Cardiac muscle cell (in vitro differentiated cells and primary cell): Measurements from ENCODE around the gene APBB3. TPM values are rescaled to one million over a fixed set of nuclear protein-coding genes. Genes with fewer than 3 reads are reported as not detected.

Experiments used
- DNase-seq, 2 donors: peaks; one replicate each; pipeline versions ENCODE4 v3.0.0 to v3.0.0-alpha.2; 2010 to 2017; ENCODE audit warnings: low read depth in 1 of 2, low spot score in 1 of 2
- H3K27ac ChIP-seq: fragments of 200-600 bp; sonication (generic); 2 replicates; pipeline ENCODE4 v1.5.1; 2016
- H3K27me3 ChIP-seq: fragments of 200-600 bp; sonication (generic); 2 replicates; pipeline ENCODE4 v1.6.0; 2016; ENCODE audit warnings: control low read depth
- H3K36me3 ChIP-seq: fragments of 200-600 bp; sonication (generic); 2 replicates; pipeline ENCODE4 v1.5.1; 2016; ENCODE audit warnings: control low read depth
- H3K4me1 ChIP-seq: fragments of 200-600 bp; sonication (generic); 2 replicates; pipeline ENCODE4 v1.8.1; 2017; ENCODE audit warnings: low read depth, mild to moderate bottlenecking, mixed run types
- H3K4me3 ChIP-seq: fragments of 200-600 bp; sonication (generic); 2 replicates; pipeline ENCODE4 v1.5.1; 2016; ENCODE audit warnings: mild to moderate bottlenecking
- H3K9me3 ChIP-seq: fragments of 200-600 bp; sonication (generic); 2 replicates; pipeline ENCODE4 v1.5.1; 2017; ENCODE audit warnings: low read depth, mild to moderate bottlenecking, control low read depth
- polyA plus RNA-seq: library from polyadenylated mRNA; unstranded; fragments of >200 nt; fragmentation: Nextera tagmentation; extraction: Ambion mirVana; gene quantifications from 2 replicates; pipeline ENCODE4 v1.2.1, GENCODE V29; 2016
- total RNA-seq: library from RNA; depleted of rRNA; stranded (reverse); fragments of >200 nt; gene quantifications from 2 replicates; pipeline ENCODE4 v1.2.3, GENCODE V29; 2016
- TF ChIP-seq, protein P1 (sequence below): IDR thresholded peaks from 2 replicates; pipeline ENCODE4 v1.5.1; 2012; ENCODE audit warnings: low read depth, mild to moderate bottlenecking, low read length

The APBB3 gene
- total and polyA plus RNA-seq, 2 experiments from 2014 or later = 45.4 to 61.8 TPM

GRCh38 chr5:140563596-140563995 is 802 bp downstream of the APBB3 start:
- peaks cover 4% of the 10 kb centered on the region for H3K36me3 ChIP-seq
- H3K27ac ChIP-seq = no peak overlapping the region
- H3K4me1 ChIP-seq = peaks cover 14% of the 10 kb centered on the region
- peak overlapping the region; percentile 50 for H3K4me3 ChIP-seq
- TF ChIP-seq, protein P1, sequence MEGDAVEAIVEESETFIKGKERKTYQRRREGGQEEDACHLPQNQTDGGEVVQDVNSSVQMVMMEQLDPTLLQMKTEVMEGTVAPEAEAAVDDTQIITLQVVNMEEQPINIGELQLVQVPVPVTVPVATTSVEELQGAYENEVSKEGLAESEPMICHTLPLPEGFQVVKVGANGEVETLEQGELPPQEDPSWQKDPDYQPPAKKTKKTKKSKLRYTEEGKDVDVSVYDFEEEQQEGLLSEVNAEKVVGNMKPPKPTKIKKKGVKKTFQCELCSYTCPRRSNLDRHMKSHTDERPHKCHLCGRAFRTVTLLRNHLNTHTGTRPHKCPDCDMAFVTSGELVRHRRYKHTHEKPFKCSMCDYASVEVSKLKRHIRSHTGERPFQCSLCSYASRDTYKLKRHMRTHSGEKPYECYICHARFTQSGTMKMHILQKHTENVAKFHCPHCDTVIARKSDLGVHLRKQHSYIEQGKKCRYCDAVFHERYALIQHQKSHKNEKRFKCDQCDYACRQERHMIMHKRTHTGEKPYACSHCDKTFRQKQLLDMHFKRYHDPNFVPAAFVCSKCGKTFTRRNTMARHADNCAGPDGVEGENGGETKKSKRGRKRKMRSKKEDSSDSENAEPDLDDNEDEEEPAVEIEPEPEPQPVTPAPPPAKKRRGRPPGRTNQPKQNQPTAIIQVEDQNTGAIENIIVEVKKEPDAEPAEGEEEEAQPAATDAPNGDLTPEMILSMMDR = no peak
- H3K9me3 ChIP-seq = no peaks in the 10 kb centered on the region
- no peaks in the 10 kb centered on the region for H3K27me3 ChIP-seq
- DNase-seq = no peak

DNA sequence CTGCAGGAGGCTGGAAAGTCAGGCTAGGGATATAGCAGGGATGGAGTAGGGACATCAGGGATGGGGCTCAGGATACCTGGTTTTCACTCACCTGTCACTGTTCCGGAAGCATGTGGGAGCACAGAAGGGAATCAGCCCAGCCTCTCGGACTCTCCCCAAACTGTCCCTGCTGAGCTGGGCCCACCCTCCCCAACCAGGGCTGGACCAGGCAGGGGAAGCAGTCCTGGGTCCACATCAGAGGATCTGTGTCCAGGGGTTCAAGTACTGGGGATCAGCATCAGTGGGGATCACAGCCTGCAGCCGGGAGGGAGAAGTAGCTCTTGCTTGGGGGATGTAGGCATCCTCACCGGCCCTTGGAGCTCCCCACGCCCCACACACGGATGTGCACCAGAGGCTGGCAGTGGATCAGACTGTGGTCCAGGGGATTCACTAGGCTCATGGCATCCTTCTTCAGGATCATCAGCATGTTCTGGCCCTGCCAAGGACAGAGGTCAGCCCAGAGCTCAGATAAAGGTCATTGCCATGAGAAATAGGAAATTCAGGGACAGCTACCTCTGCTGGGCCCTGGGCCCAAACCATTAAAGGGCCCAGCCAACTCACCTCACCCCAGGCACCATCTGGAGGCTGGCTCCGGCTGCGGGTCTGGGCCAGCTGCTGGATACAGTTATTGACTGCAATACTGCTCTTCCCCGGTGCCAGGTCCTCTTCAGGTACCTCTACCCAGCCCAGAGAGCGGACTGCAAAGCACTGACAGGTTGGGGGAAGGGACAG is 2.5 kb downstream of the APBB3 start:
- DNase-seq = no peak
- Histone ChIP-seq H3K27ac (no peak overlapping the region), H3K4me1 (peaks cover 18% of the 10 kb centered on the region), H3K4me3 (no peak overlapping the region), H3K9me3 (no peaks in the 10 kb centered on the region), H3K36me3 (peaks cover 4% of the 10 kb centered on the region), H3K27me3 (no peaks in the 10 kb centered on the region)
- TF ChIP-seq, protein P1 = no peak

- peaks cover 4% of the 10 kb centered on the region for H3K36me3 ChIP-seq
- no peaks in the 10 kb centered on the region for H3K9me3 ChIP-seq
- H3K4me1 ChIP-seq = peaks cover 20% of the 10 kb centered on the region
- no peak overlapping the region for H3K4me3 ChIP-seq
- no peaks in the 10 kb centered on the region for H3K27me3 ChIP-seq
- no peak for DNase-seq
- TF ChIP-seq, protein P1 = no peak
- H3K27ac ChIP-seq = no peak overlapping the region
Measured at GRCh38 chr5:140560227-140560626, 4.2 kb downstream of the APBB3 start.

- no peak for DNase-seq
- Histone ChIP-seq H3K4me1 (peaks cover 18% of the 10 kb centered on the region), H3K27ac (no peak overlapping the region)
Measured at GRCh38 chr5:140558542-140558941, 5.9 kb downstream of the APBB3 start.

GRCh38 chr5:140557965-140558364 is 6.4 kb downstream of the APBB3 start:
- peak overlapping the region; percentile 90 for H3K4me3 ChIP-seq
- TF ChIP-seq, protein P1 = no peak
- no peaks in the 10 kb centered on the region for H3K9me3 ChIP-seq
- no peaks in the 10 kb centered on the region for H3K27me3 ChIP-seq
- H3K4me1 ChIP-seq = peaks cover 12% of the 10 kb centered on the region
- peak overlapping the region; percentile 94 for H3K27ac ChIP-seq
- no peak for DNase-seq
- H3K36me3 ChIP-seq = peaks cover 4% of the 10 kb centered on the region

More at GRCh38 chr5:140558542-140558941, 5.9 kb downstream of the APBB3 start:
- Histone ChIP-seq H3K27me3 (no peaks in the 10 kb centered on the region), H3K4me3 (no peak overlapping the region), H3K9me3 (no peaks in the 10 kb centered on the region), H3K36me3 (peaks cover 4% of the 10 kb centered on the region)
- TF ChIP-seq, protein P1 = no peak
